Glomerular endothelial cell (primary cell): Measurements from ENCODE around the gene AAK1. TPM values are rescaled to one million over a fixed set of nuclear protein-coding genes. Genes with fewer than 3 reads are reported as not detected.
"Not testable (repeated sequence)": the region's sequence is repeated elsewhere in the genome, so short reads cannot be mapped to it uniquely, and the experiment has no call there.

Experiments
- DNase-seq: peaks from one replicate; pipeline ENCODE4 v3.0.0-alpha.2; 2011; ENCODE audit warnings: low read depth, low spot score; ENCODE audit errors: extremely low read depth
- total RNA-seq: library from RNA; depleted of rRNA; stranded (reverse); fragments of >200 nt; gene quantifications from 2 replicates; pipeline ENCODE4 v1.2.3, GENCODE V29; 2015

The AAK1 gene
- total RNA-seq, 1 donor from 2014 or later, result 83.4 TPM

DNA sequence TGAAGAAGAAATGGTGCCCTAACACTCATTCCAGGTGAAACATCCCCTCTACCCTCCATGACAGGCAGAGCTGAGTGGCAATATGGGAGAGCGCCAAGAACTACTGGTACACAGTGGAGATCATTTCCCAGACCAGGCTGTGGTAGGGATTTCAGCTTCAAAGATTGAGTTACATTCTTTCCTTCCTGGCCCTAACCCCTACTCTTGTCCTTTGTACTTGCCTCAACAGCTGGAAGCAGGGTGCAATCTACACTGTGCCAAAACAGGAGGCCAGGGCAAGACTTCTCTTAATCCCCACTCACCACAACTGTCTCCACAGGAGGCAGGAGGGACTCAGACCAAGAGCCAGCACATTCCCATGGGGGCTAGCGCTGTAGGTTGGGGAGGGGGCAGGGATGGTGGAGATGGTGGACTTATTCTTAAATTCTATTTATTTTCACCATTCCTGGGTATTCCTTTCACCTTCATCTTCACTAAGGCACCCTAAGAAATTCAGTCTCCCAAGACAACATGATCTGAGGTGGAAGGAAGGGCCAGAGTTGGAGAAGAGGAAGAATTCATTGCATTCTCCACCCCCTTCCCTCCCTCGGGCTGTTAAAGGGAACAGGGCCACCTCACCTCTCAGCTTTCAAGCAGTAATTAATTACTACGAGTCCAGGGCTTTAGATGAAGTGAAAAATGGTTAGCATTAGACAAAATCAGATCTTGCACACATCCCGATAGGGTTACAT is 65.9 kb downstream of the AAK1 start:
- no peak for DNase-seq

DNA sequence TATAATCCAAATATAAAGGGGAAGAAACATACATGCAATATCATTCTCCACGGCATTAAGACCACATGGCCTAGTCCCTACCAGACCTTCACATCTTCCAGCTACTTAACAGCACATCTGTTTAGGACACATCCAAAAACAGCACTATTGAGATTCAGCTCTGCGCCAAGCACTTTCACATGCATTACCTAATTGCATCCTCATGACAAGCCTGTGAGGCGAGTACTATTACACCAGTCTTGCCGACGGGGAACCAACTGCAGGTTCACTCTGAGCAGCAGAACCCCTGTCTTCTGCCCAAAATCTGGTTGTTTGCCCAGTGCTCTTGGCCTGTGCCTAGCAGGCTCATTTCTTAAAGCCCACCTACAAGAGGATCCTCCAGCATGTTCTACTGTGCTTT is 66.7 kb downstream of the AAK1 start:
- DNase-seq, result no peak

DNA sequence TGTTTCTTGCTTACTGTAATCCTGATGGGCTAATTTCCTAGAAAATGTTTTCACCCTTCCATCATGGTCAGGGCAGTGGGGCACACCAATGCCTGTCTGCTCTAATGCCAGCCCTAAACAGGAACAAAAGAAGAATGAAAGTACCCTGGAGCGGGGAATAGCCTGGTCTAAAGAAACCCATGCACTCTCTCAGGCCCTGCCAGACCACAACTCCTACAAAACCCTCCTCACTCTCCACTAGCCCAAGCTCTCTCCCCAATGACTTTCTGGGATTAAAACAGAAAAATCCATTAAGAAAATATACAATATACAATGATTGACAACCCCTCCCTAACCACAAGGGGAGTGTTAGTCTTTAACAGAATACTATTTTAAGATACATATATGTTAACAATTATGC is 67.6 kb downstream of the AAK1 start:
- DNase-seq, result no peak

GRCh38 chr2:69575371-69575770 is 68.2 kb downstream of the AAK1 start:
- DNase-seq, result not testable (repeated sequence)

DNA sequence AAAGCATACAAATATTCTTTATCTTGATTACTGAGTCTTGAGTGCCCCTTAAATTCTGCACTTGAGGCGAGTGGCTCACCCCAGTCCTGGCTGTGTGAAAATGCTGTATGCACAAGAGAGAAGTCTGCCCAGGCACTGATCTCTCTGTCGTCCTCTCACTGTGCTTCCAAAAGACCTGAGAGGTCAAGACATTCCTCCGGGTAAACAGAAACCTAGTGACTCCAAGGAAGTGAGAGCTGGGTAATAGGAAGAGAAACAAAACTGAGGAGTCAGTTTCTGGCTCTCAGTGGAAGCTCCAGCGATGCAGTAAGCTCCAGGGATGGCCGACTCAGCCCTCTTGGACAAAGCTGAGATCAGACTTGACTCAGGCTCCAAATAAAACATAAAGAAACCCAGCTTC is 70.9 kb downstream of the AAK1 start:
- no peak for DNase-seq

- no peak for DNase-seq
These were observed 72.3 kb downstream of the AAK1 start for GRCh38 chr2:69571189-69571588.

GRCh38 chr2:69570474-69570873 is 73.1 kb downstream of the AAK1 start:
- no peak for DNase-seq

DNA sequence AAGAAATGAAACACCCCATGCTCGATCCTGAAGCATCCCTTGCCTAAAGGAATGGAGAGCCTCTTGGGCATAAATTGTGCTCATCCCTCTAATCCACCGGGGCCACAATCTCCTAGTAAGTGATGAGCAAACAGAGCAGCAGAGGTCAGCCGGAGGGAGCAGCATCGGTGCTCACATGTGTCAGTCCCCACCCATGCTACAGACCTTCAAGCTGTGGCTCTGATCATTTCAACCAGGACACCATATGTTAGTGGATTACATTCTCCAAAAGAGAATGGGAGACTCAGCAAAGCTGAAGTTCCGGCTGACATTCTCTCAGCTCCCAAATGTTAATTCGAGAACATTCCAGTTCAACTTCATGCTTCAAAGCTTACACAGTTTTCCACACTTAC is 75.6 kb downstream of the AAK1 start:
- no peak for DNase-seq

DNA sequence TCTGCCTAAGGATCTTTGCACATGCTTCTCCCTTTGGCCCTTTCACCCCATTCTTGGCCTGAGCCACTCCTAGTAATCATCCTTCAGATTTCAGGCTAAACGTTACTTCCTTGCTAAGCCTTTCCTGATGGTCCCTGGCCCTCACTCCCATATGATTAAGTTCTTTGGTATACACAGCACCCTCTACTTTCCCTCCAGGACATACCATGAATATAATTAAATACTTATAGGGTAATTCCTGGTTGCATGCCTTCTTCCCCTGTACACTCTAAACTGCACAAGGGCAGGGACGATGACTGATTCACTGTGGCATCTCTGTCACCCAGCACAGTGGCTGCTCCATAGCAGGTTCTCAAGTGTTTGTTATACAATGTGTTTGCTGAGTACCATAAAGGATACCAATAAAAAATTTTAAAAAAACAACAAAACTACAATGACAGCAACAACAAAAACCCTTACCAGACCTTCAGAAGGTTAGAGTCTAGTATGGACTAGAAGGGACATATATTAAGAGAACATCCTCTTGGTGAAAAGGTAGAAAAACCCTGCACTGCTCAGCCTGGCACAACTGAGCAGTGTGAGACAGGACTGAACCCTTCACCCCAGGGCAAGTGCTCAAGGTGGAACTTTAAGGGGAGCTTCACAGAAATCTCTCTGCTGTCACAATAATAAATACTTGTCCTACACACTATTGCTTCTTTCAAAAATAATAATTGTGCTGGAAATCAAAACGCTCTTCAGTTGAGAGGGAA is 76.2 kb downstream of the AAK1 start:
- no peak for DNase-seq

GRCh38 chr2:69566669-69567068 is 76.9 kb downstream of the AAK1 start:
- no peak for DNase-seq

DNA sequence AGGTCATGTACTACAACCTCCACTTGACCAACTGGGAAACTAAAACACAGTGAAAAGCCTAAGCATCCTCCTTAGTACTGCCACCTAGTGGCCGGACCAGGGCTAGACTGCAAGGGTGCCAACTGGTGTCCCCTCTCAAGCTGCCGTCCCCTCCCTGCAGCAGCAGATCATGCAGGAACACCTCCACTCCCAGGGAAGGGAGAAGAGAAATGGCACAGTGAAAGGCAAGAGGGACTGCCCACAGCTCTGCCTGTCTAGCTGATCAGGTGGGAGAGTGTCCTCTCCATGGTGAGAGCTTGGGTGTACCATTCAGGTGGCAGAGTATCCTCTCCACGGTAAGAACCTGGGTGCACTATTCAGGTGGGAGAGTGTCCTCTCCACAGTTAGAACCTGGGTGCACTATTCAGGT is 78.1 kb downstream of the AAK1 start:
- no peak for DNase-seq

- DNase-seq, result no peak
These were observed 78.9 kb downstream of the AAK1 start for GRCh38 chr2:69564604-69565003.

DNA sequence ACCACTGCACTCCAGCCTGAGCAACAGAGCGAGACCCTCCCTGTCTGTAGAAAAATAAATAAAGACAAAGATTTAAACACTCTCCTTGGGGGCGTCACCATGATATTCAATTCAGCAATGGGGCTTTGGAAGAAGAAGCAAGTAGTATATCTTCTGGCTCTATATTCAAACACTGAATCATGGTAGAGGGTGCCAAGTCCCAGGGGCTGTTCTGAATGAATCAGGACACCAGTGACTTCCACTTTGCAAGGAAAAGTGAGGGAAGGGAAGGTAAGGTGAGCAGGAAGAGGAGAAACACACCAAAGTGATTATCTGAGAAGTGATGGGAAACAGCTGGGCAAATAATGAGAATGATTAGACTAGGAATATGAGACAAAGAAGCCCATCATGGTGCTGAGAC is 80.5 kb downstream of the AAK1 start:
- DNase-seq, result no peak

GRCh38 chr2:69561101-69561500 is 82.4 kb downstream of the AAK1 start:
- DNase-seq, result no peak

- no peak for DNase-seq
These were observed 83.4 kb downstream of the AAK1 start for GRCh38 chr2:69560147-69560482.

DNA sequence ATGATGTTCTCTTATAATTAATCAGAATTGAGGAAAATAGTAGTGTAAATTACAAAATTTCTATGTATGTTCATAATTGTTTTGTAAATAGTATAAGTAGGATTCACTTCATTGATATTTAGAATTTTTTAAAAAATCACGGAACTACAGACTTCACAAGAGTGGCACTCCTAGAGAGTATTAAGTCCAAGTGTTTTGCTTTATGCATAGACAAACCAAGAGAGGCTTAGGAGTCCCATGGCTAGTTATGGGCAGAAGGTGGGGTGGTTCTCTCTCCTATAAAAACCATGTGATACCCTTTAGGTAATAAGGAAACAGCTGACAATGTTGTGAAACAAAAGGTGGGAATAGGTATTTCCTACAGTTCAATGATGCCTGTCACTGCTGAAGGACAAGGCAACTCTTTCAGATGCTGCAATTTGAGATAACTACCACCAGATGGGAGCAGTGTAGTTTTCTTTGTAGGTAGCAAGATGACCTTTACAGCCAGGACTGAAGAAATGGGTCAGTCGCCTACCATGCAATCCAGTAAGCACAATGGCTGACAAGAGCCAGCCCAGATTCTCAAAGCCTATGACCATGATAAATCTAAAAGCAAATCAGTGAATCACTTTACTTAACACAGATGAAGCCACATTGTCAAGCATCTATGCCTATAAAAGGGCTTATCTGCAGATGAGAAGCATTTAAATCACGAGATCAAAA is 83.9 kb downstream of the AAK1 start:
- DNase-seq, result no peak

DNA sequence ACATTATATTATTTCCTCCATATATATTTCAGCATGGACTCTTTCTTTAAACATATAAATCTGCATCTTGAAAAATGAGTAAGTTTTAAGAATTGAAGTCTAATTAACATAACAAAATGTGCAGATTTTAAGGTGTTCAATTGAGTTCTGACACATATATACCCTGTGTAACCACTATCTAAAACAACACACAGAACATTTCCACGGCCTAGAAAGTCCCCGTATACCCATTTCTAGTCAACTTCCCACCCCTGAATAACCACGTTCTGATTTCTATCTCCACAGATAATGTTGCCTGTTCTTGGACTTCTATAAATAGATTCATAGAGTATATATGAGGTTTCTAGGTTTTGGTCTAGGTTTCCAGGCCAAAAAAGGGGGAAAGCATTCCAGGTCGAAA is 87.5 kb downstream of the AAK1 start:
- no peak for DNase-seq

- DNase-seq, result peak; percentile 68
These were observed 88.6 kb downstream of the AAK1 start for GRCh38 chr2:69554981-69555380.

DNA sequence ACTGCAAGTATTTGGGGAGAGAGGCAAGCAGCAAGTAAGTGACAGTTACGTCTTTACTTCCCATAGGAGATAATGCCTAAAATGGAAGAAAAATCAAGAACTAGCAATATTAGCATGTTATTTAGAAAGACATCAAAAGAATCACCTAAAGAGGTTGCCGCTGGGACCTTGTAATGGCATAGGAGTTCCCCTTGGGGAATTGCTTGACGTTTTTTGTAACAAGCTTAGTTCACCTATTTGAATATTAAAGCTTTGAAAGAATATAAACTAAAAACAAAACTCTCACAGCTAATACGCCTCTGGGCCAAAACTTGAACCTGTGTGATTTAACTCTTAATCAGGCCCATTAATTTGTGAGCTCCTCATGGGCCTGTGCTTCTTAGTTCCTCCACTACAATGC is 89.0 kb downstream of the AAK1 start:
- DNase-seq, result no peak

GRCh38 chr2:69553991-69554390 is 89.5 kb downstream of the AAK1 start:
- no peak for DNase-seq

DNA sequence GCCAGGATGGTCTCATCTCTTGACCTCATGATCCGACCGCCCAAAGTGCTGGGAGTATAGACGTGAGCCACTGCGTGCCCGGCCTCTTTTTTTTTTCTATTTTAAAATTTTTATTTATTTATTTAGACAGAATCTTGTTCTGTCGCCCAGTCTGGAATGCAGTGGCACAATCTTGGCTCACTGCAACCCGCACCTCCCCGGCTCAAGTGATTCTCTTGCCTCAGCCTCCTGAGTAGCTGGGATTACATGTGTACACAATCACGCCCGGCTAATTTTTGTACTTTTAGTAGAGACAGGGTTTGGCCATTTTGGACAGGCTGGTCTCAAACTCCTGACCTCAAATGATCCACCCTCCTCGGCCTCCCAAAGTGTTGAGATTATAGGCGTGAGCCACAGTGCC is 93.0 kb downstream of the AAK1 start:
- not testable (repeated sequence) for DNase-seq

GRCh38 chr2:69549421-69549820 is 94.1 kb downstream of the AAK1 start:
- DNase-seq, result no peak
